ENCODE measurements around the gene ANKS1B.

The ANKS1B gene

GRCh38 chr12:99387661-99388060 lies 597.1 kb downstream of the ANKS1B start:
- Histone ChIP-seq H3K9me2 (ENCODE audit: low read depth, low read length) (no peaks in the 10 kb centered on the region), H4K20me1 (ENCODE audit: insufficient read depth, low read length) (no peaks in the 10 kb centered on the region), H3K79me2 (ENCODE audit: insufficient read depth, low read length) (no peaks in the 10 kb centered on the region), H3K4me3 (ENCODE audit: low read depth, low read length, poor library complexity, severe bottlenecking) (no peak overlapping the region), H3K4me2 (ENCODE audit: low read length) (no peak overlapping the region), H3K9ac (ENCODE audit: low read length) (no peak overlapping the region), H3K9me3 (ENCODE audit: low read length) (no peaks in the 10 kb centered on the region), H3F3A (ENCODE audit: insufficient read depth, low read length) (no peaks in the 10 kb centered on the region), H3K27me3 (ENCODE audit: insufficient read depth, low read length) (no peaks in the 10 kb centered on the region), H3K4me1 (ENCODE audit: insufficient read depth, low read length, severe bottlenecking) (peaks cover 51% of the 10 kb centered on the region), H2AFZ (ENCODE audit: low read length) (no peak overlapping the region), H3K36me3 (ENCODE audit: insufficient read depth, low read length) (no peaks in the 10 kb centered on the region), H3K27ac (ENCODE audit: low read depth, low read length, poor library complexity, severe bottlenecking) (peak overlapping the region; percentile 3)
- TF ChIP-seq EZH2 (IDR thresholded peaks at IDR 0.05; ENCODE audit: borderline replicate concordance, low read length) (no peak), CTCF (IDR thresholded peaks at IDR 0.05; ENCODE audit: low read length) (no peak)

- H3K4me1 ChIP-seq (ENCODE audit: insufficient read depth, low read length, severe bottlenecking) = peaks cover 43% of the 10 kb centered on the region
- no peaks in the 10 kb centered on the region for H3K9me3 ChIP-seq (ENCODE audit: low read length)
- no peaks in the 10 kb centered on the region for H4K20me1 ChIP-seq (ENCODE audit: insufficient read depth, low read length)
- no peaks in the 10 kb centered on the region for H3K9me2 ChIP-seq (ENCODE audit: low read depth, low read length)
- no peaks in the 10 kb centered on the region for H3K27me3 ChIP-seq (ENCODE audit: insufficient read depth, low read length)
- H3K36me3 ChIP-seq (ENCODE audit: insufficient read depth, low read length) = no peaks in the 10 kb centered on the region
- TF ChIP-seq EZH2 (IDR thresholded peaks at IDR 0.05; ENCODE audit: borderline replicate concordance, low read length) (no peak), CTCF (IDR thresholded peaks at IDR 0.05; ENCODE audit: low read length) (peak; percentile 73)
- H3K4me2 ChIP-seq (ENCODE audit: low read length) = no peak overlapping the region
- H3K79me2 ChIP-seq (ENCODE audit: insufficient read depth, low read length) = no peaks in the 10 kb centered on the region
- no peak overlapping the region for H2AFZ ChIP-seq (ENCODE audit: low read length)
- no peaks in the 10 kb centered on the region for H3F3A ChIP-seq (ENCODE audit: insufficient read depth, low read length)
- no peak overlapping the region for H3K4me3 ChIP-seq (ENCODE audit: low read depth, low read length, poor library complexity, severe bottlenecking)
- no peak overlapping the region for H3K27ac ChIP-seq (ENCODE audit: low read depth, low read length, poor library complexity, severe bottlenecking)
- H3K9ac ChIP-seq (ENCODE audit: low read length) = no peak overlapping the region
Measured at GRCh38 chr12:99386907-99387306, 597.8 kb downstream of the ANKS1B start.

- Histone ChIP-seq H3F3A (ENCODE audit: insufficient read depth, low read length) (no peaks in the 10 kb centered on the region), H3K9me3 (ENCODE audit: low read length) (no peaks in the 10 kb centered on the region), H2AFZ (ENCODE audit: low read length) (no peak overlapping the region), H3K36me3 (ENCODE audit: insufficient read depth, low read length) (no peaks in the 10 kb centered on the region; the same call in 1 of the 2 replicates), H3K4me1 (ENCODE audit: insufficient read depth, low read length, severe bottlenecking) (peaks cover 7% of the 10 kb centered on the region), H3K9me2 (ENCODE audit: low read depth, low read length) (no peaks in the 10 kb centered on the region), H3K27ac (ENCODE audit: low read depth, low read length, poor library complexity, severe bottlenecking) (no peak overlapping the region), H3K4me2 (ENCODE audit: low read length) (no peak overlapping the region), H3K4me3 (ENCODE audit: low read depth, low read length, poor library complexity, severe bottlenecking) (no peak overlapping the region), H3K9ac (ENCODE audit: low read length) (no peak overlapping the region), H3K27me3 (ENCODE audit: insufficient read depth, low read length) (no peaks in the 10 kb centered on the region), H4K20me1 (ENCODE audit: insufficient read depth, low read length) (no peaks in the 10 kb centered on the region), H3K79me2 (ENCODE audit: insufficient read depth, low read length) (no peaks in the 10 kb centered on the region)
- TF ChIP-seq EZH2 (IDR thresholded peaks at IDR 0.05; ENCODE audit: borderline replicate concordance, low read length) (no peak), CTCF (IDR thresholded peaks at IDR 0.05; ENCODE audit: low read length) (no peak)
Measured at GRCh38 chr12:99383258-99383657, 601.5 kb downstream of the ANKS1B start.

Measured in OCI-LY1 (cell line).